ENCODE data around the gene RICTOR.

DNA sequence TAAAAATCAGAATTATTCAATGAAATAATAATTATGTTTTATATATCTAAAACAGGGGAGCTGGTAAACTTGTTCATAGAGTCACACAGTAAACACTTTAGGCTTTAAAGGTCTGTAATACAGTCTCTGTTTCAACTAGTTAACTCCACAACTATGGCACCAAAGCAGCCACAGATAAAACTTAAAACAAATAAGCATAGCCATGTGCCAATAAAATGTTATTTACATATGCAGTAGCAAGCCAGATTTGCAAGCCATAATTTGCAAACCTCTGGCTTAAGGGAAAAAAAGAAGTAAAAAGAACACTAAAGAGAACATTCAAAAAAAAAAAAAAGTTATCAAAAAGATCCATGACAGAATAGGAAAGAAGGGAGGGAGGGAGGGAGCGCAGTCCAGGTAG lies 24.9 kb downstream of the RICTOR start:
- TF ChIP-seq POLR2A (IDR thresholded peaks at IDR 0.05) (no peak), CTCF (IDR thresholded peaks at IDR 0.05) (no peak)
